Retina (tissue), 1 donor: ENCODE results near the gene C21orf58.

Source experiments
- DNase-seq: peaks from one replicate; pipeline ENCODE4 v3.0.0-alpha.2; 2016

Gene C21orf58

GRCh38 chr21:46289655-46290179 is 34.0 kb downstream of the C21orf58 start:
- no peak for DNase-seq

- no peak for DNase-seq
Measured at GRCh38 chr21:46287541-46287940, 36.1 kb downstream of the C21orf58 start.

- DNase-seq = no peak
Measured at GRCh38 chr21:46286648-46287002, 37.0 kb downstream of the C21orf58 start.

- peak; percentile 95 for DNase-seq
Measured at GRCh38 chr21:46285761-46286647, 37.7 kb downstream of the C21orf58 start, which contains the start of gene YBEY. Gene YBEY (plus strand): TSS chr21:46286342. CDS start chr21:46286914, 572 bp downstream.

GRCh38 chr21:46285206-46285661 is 38.4 kb downstream of the C21orf58 start, which contains the start of gene MCM3AP:
Gene MCM3AP (minus strand): TSS chr21:46285611. CDS start chr21:46285286, 325 bp downstream.
- no peak for DNase-seq

- no peak for DNase-seq
Measured at GRCh38 chr21:46284733-46285132, 38.9 kb downstream of the C21orf58 start.

- no peak for DNase-seq
Measured at GRCh38 chr21:46284077-46284644, 39.5 kb downstream of the C21orf58 start.

GRCh38 chr21:46274797-46275390 is 48.8 kb downstream of the C21orf58 start:
- no peak for DNase-seq

GRCh38 chr21:46273341-46273740 is 50.3 kb downstream of the C21orf58 start:
- no peak for DNase-seq

GRCh38 chr21:46269466-46269865 is 54.2 kb downstream of the C21orf58 start:
- DNase-seq = no peak

- DNase-seq = no peak
Measured at GRCh38 chr21:46268371-46268770, 55.3 kb downstream of the C21orf58 start.

- no peak for DNase-seq
Measured at GRCh38 chr21:46266946-46267345, 56.7 kb downstream of the C21orf58 start.

GRCh38 chr21:46265736-46266525 is 57.7 kb downstream of the C21orf58 start:
- no peak for DNase-seq

- DNase-seq = no peak
Measured at GRCh38 chr21:46264690-46265144, 59.0 kb downstream of the C21orf58 start.

- no peak for DNase-seq
Measured at GRCh38 chr21:46264046-46264689, 59.5 kb downstream of the C21orf58 start.

GRCh38 chr21:46256501-46256994 is 67.1 kb downstream of the C21orf58 start:
- DNase-seq = no peak

GRCh38 chr21:46255758-46256337 is 67.8 kb downstream of the C21orf58 start:
- no peak for DNase-seq

- no peak for DNase-seq
Measured at GRCh38 chr21:46255166-46255565, 68.5 kb downstream of the C21orf58 start.

GRCh38 chr21:46254208-46254975 is 69.3 kb downstream of the C21orf58 start:
- DNase-seq = no peak

- DNase-seq = no peak
Measured at GRCh38 chr21:46253610-46254124, 70.0 kb downstream of the C21orf58 start.
